Astrocyte (in vitro differentiated cells and primary cell): ENCODE results near the gene PDK2.

ENCODE experiments used
- EZH2 ChIP-seq: IDR thresholded peaks from 2 replicates; pipeline ENCODE4 v1.6.1; 2012; ENCODE audit warnings: mild to moderate bottlenecking, low read length, inconsistent platforms; ENCODE audit not compliant: insufficient read depth
- TF ChIP-seq, protein P1 (sequence below): IDR thresholded peaks from 2 replicates; pipeline ENCODE4 v1.5.1; 2011; ENCODE audit warnings: low read depth, mild to moderate bottlenecking, inconsistent platforms, low read length, moderate library complexity; ENCODE audit not compliant: insufficient read depth

DNA sequence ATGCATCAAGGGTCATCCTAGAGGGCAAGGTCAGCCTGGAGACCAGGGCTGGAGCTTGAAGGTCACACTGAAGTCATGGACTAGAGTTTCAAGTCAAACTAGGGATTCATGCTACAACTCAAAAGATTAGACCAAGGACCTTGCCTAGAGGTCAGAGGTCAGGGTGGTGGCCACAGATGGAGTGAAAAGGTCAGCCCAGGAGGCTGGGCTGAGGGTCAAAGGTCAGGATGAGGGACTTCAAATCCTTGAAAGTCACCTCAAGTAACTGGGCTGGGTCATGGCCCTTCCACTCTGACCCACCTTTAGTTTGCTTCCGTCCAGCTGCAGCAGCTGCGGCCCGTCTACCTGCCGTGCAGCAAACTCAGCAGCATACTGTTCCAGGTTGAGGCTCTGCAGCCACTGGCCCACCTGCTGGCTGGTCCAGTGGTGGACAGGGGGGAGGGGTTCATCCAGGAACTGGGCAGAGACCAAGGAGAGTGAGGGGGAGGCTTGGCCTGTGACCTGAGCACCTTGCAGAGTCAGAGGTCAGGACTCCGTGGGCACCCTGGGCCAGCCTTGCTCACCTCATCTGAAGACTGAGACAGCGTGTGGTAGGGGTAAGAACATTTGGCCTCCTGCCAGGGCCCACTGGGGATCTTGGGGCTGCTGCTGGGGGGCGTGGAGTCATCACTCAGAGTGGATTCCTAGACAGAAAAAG lies 18.6 kb downstream of the PDK2 start:
- TF ChIP-seq, protein P1, sequence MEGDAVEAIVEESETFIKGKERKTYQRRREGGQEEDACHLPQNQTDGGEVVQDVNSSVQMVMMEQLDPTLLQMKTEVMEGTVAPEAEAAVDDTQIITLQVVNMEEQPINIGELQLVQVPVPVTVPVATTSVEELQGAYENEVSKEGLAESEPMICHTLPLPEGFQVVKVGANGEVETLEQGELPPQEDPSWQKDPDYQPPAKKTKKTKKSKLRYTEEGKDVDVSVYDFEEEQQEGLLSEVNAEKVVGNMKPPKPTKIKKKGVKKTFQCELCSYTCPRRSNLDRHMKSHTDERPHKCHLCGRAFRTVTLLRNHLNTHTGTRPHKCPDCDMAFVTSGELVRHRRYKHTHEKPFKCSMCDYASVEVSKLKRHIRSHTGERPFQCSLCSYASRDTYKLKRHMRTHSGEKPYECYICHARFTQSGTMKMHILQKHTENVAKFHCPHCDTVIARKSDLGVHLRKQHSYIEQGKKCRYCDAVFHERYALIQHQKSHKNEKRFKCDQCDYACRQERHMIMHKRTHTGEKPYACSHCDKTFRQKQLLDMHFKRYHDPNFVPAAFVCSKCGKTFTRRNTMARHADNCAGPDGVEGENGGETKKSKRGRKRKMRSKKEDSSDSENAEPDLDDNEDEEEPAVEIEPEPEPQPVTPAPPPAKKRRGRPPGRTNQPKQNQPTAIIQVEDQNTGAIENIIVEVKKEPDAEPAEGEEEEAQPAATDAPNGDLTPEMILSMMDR = no peak
- no peak for TF ChIP-seq EZH2
